Brain pericyte (primary cell): ENCODE data around the gene BMPR1A.
A peak's percentile ranks its signal among the peaks of the same experiment; 100 is the strongest.

Experiments used
- DNase-seq: peaks from one replicate; pipeline ENCODE4 v3.0.0-alpha.2; 2012; ENCODE audit warnings: low read depth, low spot score

Gene BMPR1A

GRCh38 chr10:86756511-86757112, at the start of gene BMPR1A:
BMPR1A (plus strand) TSS chr10:86756619; CDS start chr10:86876019, 119,400 bp downstream.
- no peak for DNase-seq

DNA sequence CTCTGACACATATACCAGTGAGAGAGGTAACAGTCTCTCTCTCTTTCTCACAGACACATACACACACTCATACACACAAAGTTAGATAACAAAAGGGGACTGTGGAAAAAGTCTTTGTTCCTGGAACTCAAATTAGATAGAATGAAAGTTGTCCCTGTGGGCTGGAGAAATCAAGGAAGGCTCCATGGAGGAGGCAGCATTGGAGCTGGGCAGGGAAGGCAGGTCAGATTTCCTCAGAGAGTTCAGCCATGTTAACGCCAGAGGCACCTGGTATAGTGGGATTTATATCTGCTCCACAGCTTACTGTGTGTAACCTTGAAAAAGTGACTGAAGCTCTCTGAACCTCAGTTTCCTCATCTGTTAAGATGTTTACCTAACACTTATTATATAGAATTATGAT, 49.4 kb upstream of the BMPR1A start:
- no peak for DNase-seq

DNA sequence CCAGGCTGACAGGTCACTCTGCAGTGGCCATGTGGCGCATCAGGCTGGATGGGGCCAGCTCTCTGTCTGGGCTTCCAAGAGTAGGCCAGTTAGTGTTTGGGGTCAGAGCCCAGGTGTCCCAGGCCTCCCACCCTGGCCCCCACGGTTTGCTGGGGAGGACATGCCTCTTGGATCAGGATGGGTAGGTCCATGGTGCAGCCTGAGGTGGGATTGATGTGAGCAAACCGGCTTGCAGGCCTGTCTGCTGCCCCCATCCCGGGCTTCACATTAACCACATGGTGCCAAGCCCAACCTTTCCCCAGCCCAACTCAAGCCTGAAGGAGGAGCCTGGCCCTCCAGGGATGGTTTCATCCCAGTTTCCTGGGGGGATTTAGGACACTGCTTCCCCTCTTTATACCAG, 48.9 kb upstream of the BMPR1A start:
- DNase-seq, result no peak

DNA sequence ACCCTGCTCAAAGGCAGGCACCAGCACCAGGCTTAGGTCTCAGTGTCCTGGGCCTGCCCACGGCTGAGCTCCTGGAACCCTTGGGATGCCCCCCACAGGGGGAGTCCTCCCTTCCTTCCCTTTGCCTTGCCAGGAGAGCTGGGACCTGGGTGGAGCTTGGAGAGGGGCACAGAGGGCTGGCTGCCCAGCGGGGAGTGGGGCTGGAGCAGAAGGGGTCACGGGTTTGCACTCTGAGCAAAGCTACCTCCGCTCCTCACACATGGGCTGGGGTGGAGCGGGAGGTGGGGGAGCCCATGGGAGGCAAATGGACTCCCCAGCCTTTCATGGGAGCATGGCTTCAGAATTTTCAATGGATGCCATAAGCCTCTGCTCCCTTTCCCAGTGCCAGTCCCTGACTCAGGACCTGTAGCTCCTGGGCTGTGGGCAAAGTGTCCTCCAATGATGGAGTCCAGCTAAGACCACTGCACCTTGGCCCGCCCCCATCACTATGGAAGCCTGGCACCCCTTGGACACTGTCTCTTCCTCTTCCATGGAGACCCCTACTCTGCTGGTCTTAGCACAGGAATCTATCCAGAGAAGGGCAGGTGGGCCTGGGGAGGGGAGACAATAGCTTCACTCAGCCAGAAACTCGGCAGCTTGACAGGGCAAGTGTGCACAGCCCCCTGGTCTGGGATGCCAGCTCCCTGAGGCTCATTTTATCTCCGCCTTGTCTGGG, 48.2 kb upstream of the BMPR1A start:
- no peak for DNase-seq

- no peak for DNase-seq
Observed at GRCh38 chr10:86708783-86709380, 47.5 kb upstream of the BMPR1A start.

GRCh38 chr10:86709396-86710185, 46.8 kb upstream of the BMPR1A start:
- DNase-seq, result no peak

- peak; percentile 55 for DNase-seq
Observed at GRCh38 chr10:86710987-86711512, 45.4 kb upstream of the BMPR1A start.

DNA sequence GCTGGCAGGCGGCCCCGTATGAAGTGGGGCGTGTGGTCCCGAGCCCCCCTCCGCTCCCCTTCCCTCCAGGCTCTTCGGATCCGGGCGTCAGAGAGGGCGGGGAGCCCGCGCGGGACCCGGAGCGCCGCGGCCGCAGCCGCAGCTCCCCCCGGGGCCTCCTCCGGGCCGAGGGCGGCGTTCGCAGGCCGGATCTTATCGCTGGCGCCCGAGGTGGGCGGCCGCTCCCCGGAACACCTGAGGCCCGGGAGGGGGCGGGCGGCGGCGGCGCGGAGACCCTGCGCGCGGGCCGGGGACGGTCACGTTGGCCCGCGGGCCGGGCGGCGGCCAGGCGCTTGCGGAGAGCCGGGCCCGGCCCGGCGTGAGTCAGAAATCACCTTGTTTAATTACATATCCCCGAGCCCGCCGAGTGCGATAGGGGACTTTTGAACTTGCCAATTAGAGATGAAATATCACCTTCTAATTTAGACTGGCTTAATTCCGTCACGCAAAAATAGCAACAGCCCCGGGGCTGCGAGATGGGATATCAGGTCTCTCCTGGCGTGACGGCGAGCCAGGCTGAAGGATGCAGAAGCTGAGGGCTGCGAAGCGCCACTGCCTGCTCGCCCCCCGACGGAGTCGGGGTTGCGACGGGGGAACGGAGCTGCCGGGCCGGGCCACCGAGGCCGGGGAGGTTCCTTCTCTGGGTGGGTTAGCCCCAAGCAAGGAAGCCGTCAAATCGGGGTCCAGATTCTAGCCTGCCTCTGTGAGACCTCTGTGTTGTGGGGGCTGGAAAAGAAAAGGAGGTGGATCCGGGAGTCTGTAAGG, 44.7 kb upstream of the BMPR1A start:
- DNase-seq, result no peak

GRCh38 chr10:86712317-86712707, 44.1 kb upstream of the BMPR1A start:
- no peak for DNase-seq

DNA sequence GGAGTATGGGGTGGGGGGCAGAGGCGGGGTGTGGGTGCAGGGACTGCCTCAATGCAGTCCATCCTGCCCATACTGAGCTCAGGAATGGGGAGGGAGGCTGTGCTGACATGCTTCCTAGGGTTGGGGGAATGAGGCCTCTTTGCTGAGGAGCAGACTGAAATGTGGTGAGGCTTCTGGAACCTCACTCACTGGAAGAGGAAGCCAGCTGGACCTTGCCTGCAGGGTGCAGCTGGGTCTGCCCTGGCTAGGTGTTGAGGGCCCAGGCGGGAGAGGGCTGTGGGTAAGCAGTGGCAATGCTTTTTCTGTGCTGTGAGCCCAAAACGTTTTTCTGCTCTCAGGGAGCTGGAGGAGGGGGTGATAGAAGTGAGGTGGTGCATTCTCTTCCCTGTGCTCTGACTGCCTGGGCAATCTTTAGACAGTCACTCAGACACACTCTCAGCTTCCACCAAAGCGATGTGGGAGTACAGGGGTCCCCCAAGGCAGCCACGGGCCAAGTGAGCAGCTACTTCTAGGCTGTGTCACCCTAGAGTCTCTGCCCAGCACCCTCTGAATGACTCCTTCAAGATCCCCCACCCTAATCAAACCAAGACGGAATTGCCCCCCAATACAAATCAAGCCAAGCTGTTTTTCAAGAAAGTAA, 41.1 kb upstream of the BMPR1A start:
- DNase-seq, result no peak

GRCh38 chr10:86715836-86716235, 40.6 kb upstream of the BMPR1A start:
- no peak for DNase-seq

GRCh38 chr10:86716466-86716865, 40.0 kb upstream of the BMPR1A start:
- no peak for DNase-seq

DNA sequence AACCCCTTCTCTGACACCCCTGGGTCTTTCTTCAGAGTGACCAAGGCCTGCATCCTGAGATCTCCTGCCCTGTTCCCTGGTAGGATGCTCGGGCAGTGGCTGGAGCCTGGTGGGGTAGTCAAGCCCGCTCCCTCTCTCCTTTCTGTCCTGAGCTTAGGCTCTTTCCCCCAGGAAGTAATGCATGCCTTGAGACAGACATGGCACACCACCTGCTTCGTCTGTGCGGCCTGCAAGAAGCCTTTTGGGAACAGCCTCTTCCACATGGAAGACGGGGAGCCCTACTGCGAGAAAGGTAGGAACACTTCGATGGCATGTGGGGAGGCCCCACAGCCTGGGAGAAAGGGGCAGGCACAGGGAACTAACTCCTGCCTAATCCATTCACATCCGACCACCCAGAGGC, 37.9 kb upstream of the BMPR1A start:
- DNase-seq, result no peak

GRCh38 chr10:86721232-86721631, 35.2 kb upstream of the BMPR1A start:
- DNase-seq, result no peak

DNA sequence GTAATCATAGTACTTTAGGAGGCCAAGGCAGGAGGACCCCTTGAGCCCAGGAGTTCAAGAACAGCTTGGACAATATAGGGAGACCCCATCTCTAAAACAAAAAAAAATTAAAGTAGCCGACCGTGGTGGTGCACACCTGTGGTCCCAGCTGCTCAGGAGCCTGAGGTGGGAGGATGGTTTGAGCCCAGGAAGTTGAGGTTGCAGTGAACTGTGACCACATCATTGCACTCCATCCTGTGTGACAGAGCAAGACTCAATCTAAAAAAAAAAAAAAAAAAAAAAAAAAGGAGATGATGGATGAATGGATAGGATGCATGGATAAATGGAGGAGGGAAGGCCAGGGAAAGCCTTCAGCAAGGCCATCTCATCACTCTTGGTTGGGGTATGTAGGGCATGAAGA, 33.4 kb upstream of the BMPR1A start:
- no peak for DNase-seq

GRCh38 chr10:86724445-86724844, 32.0 kb upstream of the BMPR1A start:
- DNase-seq, result no peak

DNA sequence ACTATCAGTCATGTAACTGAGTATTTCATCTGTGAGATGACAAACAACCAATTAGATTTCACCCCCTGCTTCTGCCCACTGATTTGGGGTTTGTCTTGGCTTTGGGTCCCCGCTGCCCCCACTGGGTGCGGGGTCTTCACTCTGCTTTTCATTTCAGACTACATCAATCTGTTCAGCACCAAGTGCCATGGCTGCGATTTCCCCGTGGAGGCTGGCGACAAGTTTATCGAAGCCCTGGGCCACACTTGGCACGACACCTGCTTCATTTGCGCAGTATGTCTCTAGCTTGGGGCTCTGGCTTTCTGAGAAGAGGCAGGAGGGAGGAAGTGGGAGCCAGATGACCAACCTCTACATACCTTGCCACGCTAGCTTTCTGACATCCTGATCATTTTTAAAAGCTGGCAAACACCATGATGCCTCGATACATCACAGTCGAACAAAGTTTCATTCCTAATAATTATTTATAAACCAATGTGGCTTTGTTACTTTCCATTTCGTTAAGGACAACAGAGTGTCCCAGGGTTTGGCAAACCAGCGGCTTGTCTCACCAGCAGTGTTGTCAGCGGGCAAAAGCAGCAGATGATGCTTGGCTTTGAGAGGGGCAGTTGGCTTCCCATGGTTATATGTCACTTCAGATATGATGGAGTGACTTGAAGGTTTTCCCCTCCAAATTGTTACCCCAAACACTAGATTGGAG, 30.3 kb upstream of the BMPR1A start:
- DNase-seq, result no peak

DNA sequence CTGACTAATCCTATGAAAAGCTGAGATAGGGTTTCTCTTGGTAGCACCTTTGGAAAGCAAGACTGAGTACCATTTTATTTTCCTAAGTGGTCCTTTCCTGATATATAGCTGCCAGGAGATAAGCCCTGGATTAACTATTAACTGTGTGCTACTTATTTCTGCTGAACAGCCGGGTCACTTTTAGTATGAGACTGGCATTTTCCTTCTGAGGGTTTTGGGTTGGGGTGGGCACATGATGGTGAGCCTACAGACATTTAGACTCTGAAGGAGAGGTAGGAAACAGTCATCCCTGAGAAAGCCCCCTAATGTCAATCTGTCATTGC, 29.8 kb upstream of the BMPR1A start:
- no peak for DNase-seq

DNA sequence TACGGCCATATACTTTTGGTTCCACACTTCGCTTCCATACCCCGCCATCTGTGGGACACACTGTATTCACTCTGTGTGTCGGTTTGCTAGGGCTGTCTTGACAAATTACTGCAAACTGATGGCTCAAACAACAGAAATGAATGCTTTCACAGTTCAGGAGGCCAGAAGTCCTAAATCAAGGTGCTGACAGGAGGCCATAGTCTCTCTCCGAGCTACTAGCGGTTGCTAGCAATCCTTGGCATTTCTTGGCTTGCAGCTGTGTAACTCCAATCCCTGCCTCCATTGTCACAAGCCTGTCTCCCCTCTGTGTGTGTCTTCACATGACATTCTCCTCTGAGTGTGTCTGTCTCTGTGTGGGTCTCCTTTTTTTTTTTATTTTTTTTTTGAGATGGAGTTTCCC, 28.9 kb upstream of the BMPR1A start:
- DNase-seq, result no peak

GRCh38 chr10:86728056-86728455, 28.4 kb upstream of the BMPR1A start:
- no peak for DNase-seq
